Upper lobe of left lung (tissue), 6 donors: Measurements from ENCODE around the gene C2orf78. TPM values are rescaled to one million over a fixed set of nuclear protein-coding genes. Genes with fewer than 3 reads are reported as not detected.

Experiments
- ATAC-seq, 2 donors: fragments of 200-7000 bp; cut with Tn5 transposase; one replicate each; pipeline ENCODE4 v1.9.1; 2022; ENCODE audit warnings: mild to moderate bottlenecking in 2 of 2, moderate library complexity in 2 of 2; ENCODE audit not compliant: low FRiP score in 2 of 2
- DNase-seq, 2 donors: peaks; one replicate each; pipeline ENCODE4 v3.0.0-alpha.2; 2019 to 2020
- H3K27ac ChIP-seq, 4 donors: fragments of 200-600 bp; sonication (generic); one replicate each; pipeline ENCODE4 v1.5.1; 2016 to 2019
- H3K27me3 ChIP-seq, 4 donors: fragments of 200-600 bp; sonication (generic); one replicate each; pipeline ENCODE4 v1.5.1; 2017 to 2019
- H3K36me3 ChIP-seq, 4 donors: fragments of 200-600 bp; sonication (generic); one replicate each; pipeline ENCODE4 v1.5.1; 2016 to 2019
- H3K4me1 ChIP-seq, 4 donors: fragments of 200-600 bp; sonication (generic); one replicate each; pipeline ENCODE4 v1.5.1; 2018 to 2019
- H3K4me3 ChIP-seq, 4 donors: fragments of 200-600 bp; sonication (generic); one replicate each; pipeline ENCODE4 v1.5.1; 2017 to 2019; ENCODE audit warnings: mild to moderate bottlenecking in 2 of 4, moderate library complexity in 1 of 4
- H3K9me3 ChIP-seq, 4 donors: fragments of 200-600 bp; sonication (generic); one replicate each; pipeline ENCODE4 v1.5.1; 2018 to 2019
- CTCF ChIP-seq, 6 experiments: fragments of 450-650 bp in 4 of 6; fragments of 200-600 bp in 2 of 6; sonication (generic) in 2 of 6; IDR thresholded peaks; one replicate each; pipeline ENCODE4 v1.5.1; 2016 to 2019; ENCODE audit warnings: antibody characterized with exemption in 6 of 6
- EP300 ChIP-seq, 4 donors: sonication (generic); formaldehyde crosslinking; IDR thresholded peaks; one replicate each; pipeline ENCODE4 v1.5.1; 2017; ENCODE audit warnings: antibody characterized with exemption in 4 of 4, control low read depth in 2 of 4
- POLR2A ChIP-seq, 4 donors: fragments of 450-650 bp; IDR thresholded peaks; one replicate each; pipeline ENCODE4 v1.5.1; 2016 to 2017; ENCODE audit warnings: antibody characterized with exemption in 4 of 4, mild to moderate bottlenecking in 2 of 4
- POLR2AphosphoS5 ChIP-seq, 2 donors: sonication (generic); formaldehyde crosslinking; IDR thresholded peaks; one replicate each; pipeline ENCODE4 v1.5.1; 2017; ENCODE audit warnings: antibody characterized with exemption in 2 of 2
- WGBS, 2 donors: methylation state at CpG; one replicate each; pipeline ENCODE4 v1.1.5; 2017 to 2018; 5-methylcytosine and 5-hydroxymethylcytosine counted together
- total RNA-seq, 6 donors: library from RNA; depleted of rRNA in 4 of 6; stranded (reverse); fragments of >200 nt in 4 of 6; gene quantifications; one replicate each; pipeline versions ENCODE4 v1.1.0 to v1.2.1, GENCODE V29; 2016 to 2021
- donor health status: DM: no; HTN: no; CAD: no; lungs with moderate emphysema.
- donor health status: DM: no; HTN: yes; CAD: no; lungs with severe emphysema.

The C2orf78 gene
- total RNA-seq, 6 donors from 2014 or later = not detected

GRCh38 chr2:73827660-73828388 lies 43.8 kb downstream of the C2orf78 start:
- peak overlapping the region; percentile 1 to 87 (median 82) for H3K4me3 ChIP-seq
- TF ChIP-seq POLR2AphosphoS5 (IDR thresholded peaks at IDR 0.05) (no peak), POLR2A (IDR thresholded peaks at IDR 0.05) (no peak), EP300 (IDR thresholded peaks at IDR 0.05) (no peak), CTCF (IDR thresholded peaks at IDR 0.05) (no peak)
- ATAC-seq (no peak), DNase-seq (no peak)
- H3K9me3 ChIP-seq = no peaks in the 10 kb centered on the region
- peak overlapping the region in 2 of 4 donors; percentile 95 for H3K27ac ChIP-seq
- H3K36me3 ChIP-seq = peaks cover 0 to 14% (median 4%) of the 10 kb centered on the region in 4 donors
- no peaks in the 10 kb centered on the region for H3K27me3 ChIP-seq
- peaks cover 11 to 24% (median 16%) of the 10 kb centered on the region in 4 donors for H3K4me1 ChIP-seq
- 80% methylated on average over 9 of the region's 9 CpGs for whole genome bisulfite sequencing, 2 donors

GRCh38 chr2:73828389-73828817 lies 44.4 kb downstream of the C2orf78 start:
- TF ChIP-seq CTCF (IDR thresholded peaks at IDR 0.05) = no peak
- 58 to 72% methylated on average over 4 of the region's 4 CpGs for WGBS, 2 donors
- Histone ChIP-seq H3K27me3 (no peaks in the 10 kb centered on the region), H3K27ac (peak overlapping the region; percentile 95 to 98 (median 96)), H3K4me1 (peaks cover 11 to 28% (median 16%) of the 10 kb centered on the region in 4 donors), H3K9me3 (no peaks in the 10 kb centered on the region), H3K36me3 (peaks cover 0 to 16% (median 4%) of the 10 kb centered on the region in 4 donors), H3K4me3 (peak overlapping the region; percentile 1 to 87 (median 82))
- DNase-seq (no peak), ATAC-seq (no peak)

GRCh38 chr2:73828818-73829570 lies 45.0 kb downstream of the C2orf78 start, which contains the start of gene STAMBP:
Gene STAMBP, plus strand, starts transcription at chr2:73828961. Its CDS starts 1,896 bp downstream, at chr2:73830857.
- Histone ChIP-seq H3K27me3 (no peaks in the 10 kb centered on the region), H3K4me3 (peak within 1 kb of the TSS; percentile 60 to 87 (median 82)), H3K4me1 (peaks cover 11 to 28% (median 16%) of the 10 kb centered on the region in 4 donors), H3K36me3 (peaks cover 3 to 21% (median 4%) of the 10 kb centered on the region in 4 donors), H3K9me3 (no peaks in the 10 kb centered on the region), H3K27ac (peak within 1 kb of the TSS; percentile 95 to 98 (median 96))
- DNase-seq (peak; percentile 97 to 100), ATAC-seq (peak; percentile 97 to 99)
- TF ChIP-seq CTCF (IDR thresholded peaks at IDR 0.05) (peak in 1 of 6 experiments; percentile 7), EP300 (IDR thresholded peaks at IDR 0.05) (no peak), POLR2AphosphoS5 (IDR thresholded peaks at IDR 0.05) (peak; percentile 77 to 80), POLR2A (IDR thresholded peaks at IDR 0.05) (peak in 2 of 4 donors; percentile 26 to 78)
- WGBS, 2 donors = 0 to 1% methylated on average over 28 to 31 of the region's 48 CpGs

GRCh38 chr2:73830871-73831401 lies 47.0 kb downstream of the C2orf78 start:
- Histone ChIP-seq H3K27me3 (no peaks in the 10 kb centered on the region), H3K4me1 (peaks cover 11 to 28% (median 16%) of the 10 kb centered on the region in 4 donors), H3K36me3 (peaks cover 3 to 21% (median 4%) of the 10 kb centered on the region in 4 donors), H3K27ac (no peak overlapping the region), H3K4me3 (no peak overlapping the region), H3K9me3 (no peaks in the 10 kb centered on the region)
- TF ChIP-seq EP300 (IDR thresholded peaks at IDR 0.05) = no peak
- TF ChIP-seq POLR2AphosphoS5 (IDR thresholded peaks at IDR 0.05) = no peak
- TF ChIP-seq CTCF (IDR thresholded peaks at IDR 0.05) = no peak
- TF ChIP-seq POLR2A (IDR thresholded peaks at IDR 0.05) = no peak
- no peak for DNase-seq
- 81 to 87% methylated on average over 11 of the region's 11 CpGs for WGBS, 2 donors
- ATAC-seq = no peak
